DND-41 (cell line): ENCODE results near the gene MEGF11.

ENCODE experiments used
- EZH2 ChIP-seq: IDR thresholded peaks from 3 replicates; pipeline ENCODE4 v1.6.1; 2012; ENCODE audit warnings: borderline replicate concordance, low read depth, mild to moderate bottlenecking, moderate library complexity, low read length, inconsistent platforms; ENCODE audit not compliant: severe bottlenecking
- TF ChIP-seq, protein P1 (sequence below): IDR thresholded peaks from 2 replicates; pipeline ENCODE4 v1.5.1; 2012; ENCODE audit warnings: borderline replicate concordance, low read length, moderate library complexity, mild to moderate bottlenecking; ENCODE audit not compliant: poor library complexity, severe bottlenecking; ENCODE audit errors: extremely low read depth

DNA sequence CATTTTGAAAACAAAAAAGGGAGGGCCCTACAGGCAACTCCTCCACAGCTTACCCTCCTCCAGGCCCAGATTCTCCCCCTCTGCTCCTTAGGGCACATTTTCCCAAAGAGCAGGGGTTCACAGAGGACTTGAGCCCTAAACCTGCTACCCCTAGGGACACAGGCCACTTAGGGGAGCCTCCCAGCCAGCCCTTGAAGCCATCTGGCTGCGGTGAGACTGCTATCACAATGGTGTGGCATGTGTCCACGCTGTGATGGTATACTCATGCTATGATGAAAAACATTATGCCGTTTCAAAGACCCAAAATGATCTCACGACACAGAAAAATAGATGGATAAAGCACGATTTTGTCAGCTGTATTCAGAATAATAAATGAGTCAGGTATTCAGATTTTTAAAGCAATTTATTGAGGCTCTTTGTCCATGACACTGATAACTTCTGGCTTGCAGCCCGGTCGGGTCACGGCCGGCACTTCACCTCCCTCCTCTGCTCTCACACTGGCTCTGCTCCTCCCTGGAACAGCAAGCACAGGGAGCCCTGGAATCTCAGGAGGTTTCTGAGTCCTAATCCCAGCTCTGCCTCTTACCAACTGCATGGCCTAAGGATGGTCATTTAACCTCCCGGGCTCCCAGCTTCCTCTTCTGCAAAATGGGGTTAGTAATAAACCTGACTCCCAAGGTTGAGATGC lies 115.3 kb downstream of the MEGF11 start:
- TF ChIP-seq, protein P1, sequence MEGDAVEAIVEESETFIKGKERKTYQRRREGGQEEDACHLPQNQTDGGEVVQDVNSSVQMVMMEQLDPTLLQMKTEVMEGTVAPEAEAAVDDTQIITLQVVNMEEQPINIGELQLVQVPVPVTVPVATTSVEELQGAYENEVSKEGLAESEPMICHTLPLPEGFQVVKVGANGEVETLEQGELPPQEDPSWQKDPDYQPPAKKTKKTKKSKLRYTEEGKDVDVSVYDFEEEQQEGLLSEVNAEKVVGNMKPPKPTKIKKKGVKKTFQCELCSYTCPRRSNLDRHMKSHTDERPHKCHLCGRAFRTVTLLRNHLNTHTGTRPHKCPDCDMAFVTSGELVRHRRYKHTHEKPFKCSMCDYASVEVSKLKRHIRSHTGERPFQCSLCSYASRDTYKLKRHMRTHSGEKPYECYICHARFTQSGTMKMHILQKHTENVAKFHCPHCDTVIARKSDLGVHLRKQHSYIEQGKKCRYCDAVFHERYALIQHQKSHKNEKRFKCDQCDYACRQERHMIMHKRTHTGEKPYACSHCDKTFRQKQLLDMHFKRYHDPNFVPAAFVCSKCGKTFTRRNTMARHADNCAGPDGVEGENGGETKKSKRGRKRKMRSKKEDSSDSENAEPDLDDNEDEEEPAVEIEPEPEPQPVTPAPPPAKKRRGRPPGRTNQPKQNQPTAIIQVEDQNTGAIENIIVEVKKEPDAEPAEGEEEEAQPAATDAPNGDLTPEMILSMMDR = no peak
- TF ChIP-seq EZH2 = no peak
